PC-9 (cell line): ENCODE results near the gene CABLES2.

Source experiments
- CTCF ChIP-seq: fragments of 200-600 bp; sonication (generic); conservative IDR thresholded peaks from 2 replicates; pipeline ENCODE4 v1.6.1; 2017; ENCODE audit warnings: mixed run types, antibody characterized with exemption, mild to moderate bottlenecking, moderate library complexity
- EZH2 ChIP-seq: fragments of 200-600 bp; sonication (generic); IDR thresholded peaks from 2 replicates; pipeline ENCODE4 v1.8.0; 2017; ENCODE audit warnings: antibody characterized with exemption, low read depth

GRCh38 chr20:62448788-62449187 lies 41.7 kb upstream of the CABLES2 start:
- TF ChIP-seq CTCF: no peak
- TF ChIP-seq EZH2: no peak
